ENCODE measurements around the gene ZNF574.

The ZNF574 gene

DNA sequence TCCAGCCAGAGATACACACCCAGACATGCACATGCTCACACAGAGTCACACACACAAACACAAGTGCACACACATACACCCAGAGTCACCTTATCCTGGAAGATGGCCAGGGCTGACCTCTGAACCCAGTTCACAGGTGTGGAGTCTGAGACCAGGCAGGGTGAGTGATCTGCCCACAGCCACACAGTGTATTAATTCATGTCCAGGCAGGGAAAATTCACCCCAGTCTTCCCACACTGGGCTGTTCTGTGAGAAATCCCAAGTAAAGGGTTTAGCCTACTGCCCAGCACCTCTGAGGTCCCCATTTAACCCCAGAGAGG is 54.2 kb downstream of the ZNF574 start:
- no peak for DNase-seq

Measured in NCI-H524 treated with DMSO at 0.1 percent for 48 hours (cell line).